Measurements from ENCODE around the gene IER3IP1.
A peak's percentile ranks its signal among the peaks of the same experiment; 100 is the strongest.
"Not testable (repeated sequence)": the region's sequence is repeated elsewhere in the genome, so short reads cannot be mapped to it uniquely, and the experiment has no call there.

Gene IER3IP1

DNA sequence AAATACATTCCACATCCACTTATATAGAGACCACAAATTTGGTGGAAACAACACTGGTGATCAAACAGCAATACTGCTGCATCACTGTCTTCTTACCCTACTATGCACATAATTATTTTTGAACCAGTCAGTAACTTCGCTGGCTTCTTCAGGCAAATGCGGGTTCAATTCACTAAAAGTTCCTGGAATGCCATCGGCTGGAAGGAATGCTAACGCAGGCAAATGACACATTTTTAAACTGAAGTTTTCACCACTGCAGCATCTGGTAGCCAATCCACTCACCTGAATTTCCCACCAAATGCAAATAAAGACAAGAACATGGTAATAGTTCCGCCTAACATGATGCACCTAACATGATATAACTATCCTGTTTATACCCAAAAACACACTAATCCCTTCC lies 15.9 kb downstream of the IER3IP1 start:
- DNase-seq (ENCODE audit: low read depth in 2 of 2) = no peak

DNA sequence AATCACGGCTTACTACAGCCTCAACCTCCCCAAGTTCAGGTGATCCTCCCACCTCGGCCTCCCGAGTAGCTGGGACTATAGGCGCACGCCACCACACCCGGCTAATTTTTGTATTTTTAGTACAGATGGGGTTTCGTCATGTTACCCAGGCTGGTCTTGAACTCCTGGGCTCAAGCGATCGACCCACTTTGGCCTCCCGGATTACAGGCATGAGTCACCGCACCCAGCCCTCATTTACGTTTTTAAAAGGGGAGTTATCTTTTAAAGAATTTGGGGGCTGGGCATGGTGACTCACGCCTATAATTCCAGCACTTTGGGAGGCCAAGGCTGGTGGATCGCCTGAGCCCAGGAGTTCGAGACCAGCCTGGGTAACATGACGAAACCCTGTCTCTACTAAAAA lies 17.8 kb downstream of the IER3IP1 start:
- DNase-seq (ENCODE audit: low read depth in 2 of 2) = not testable (repeated sequence)

GRCh38 chr18:47151439-47151838 lies 24.7 kb downstream of the IER3IP1 start:
- no peak for DNase-seq (ENCODE audit: low read depth in 2 of 2)

DNA sequence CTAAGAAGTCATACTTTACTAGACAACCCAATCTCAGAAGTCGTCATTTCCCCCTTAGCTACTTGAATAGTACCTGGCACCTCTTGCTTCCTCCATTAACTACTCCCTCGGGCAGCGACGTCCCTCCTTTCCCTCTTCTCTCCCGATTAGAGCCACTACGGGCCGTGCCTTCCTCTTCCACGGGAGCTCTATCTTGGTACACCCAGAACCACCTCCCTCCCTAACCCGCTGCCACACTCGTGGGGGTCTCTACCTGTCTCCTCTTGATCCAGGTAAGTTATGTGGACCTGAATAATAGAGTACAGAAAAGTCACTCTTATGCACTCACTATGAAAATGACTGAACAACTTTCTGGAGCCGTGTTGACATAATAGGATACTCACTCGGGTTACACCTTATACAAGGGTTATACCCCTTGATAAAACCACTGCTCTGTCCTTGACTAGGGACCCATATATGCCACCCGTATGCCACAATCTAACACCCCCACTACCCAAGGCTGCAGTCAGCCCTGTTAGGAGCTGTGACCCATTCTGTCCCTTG lies 25.3 kb downstream of the IER3IP1 start:
- no peak for DNase-seq (ENCODE audit: low read depth in 2 of 2)

DNA sequence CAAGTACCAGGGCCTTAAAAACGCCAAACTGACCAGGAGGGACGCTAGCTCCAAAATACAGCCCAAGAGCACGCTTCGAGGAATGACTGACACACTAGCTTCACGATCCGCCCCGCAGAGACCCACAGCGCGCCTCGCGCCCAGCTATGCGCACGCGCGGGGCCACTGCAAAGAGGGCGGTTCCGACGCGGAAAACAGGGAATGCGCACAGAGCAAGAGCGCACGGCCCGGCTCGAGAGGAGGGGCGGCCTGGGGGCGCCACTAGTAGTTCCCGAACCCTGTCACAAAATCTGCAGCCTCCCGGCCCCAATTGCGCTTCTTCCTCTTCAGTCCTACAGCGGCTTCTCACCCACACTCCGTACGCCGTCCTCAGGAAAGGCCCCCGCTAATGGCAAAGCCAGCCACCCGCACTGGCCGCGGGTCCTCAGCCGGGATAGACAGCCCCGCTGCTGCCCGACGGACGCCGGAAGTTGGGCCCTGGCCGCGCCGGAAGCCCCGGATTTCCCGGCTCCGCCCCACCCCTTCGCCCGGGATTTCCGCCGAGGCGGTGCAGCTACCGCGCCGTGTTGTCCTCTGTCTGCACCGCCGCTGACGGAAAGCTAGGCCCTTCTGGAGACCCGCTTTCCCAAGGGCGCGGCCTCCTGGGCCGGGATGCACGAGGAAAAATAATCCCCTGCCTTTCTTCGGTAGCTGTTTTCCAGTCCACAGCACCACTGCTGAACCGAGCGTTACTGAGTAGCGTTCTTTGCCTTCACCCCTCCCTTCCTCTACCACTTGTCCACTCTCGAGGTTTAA lies 25.9 kb downstream of the IER3IP1 start, which contains the start of gene HDHD2:
Gene HDHD2, minus strand, starts transcription at position 472 of the 795 bp plus-strand sequence. CDS start 14,061 bp downstream, outside the sequence.
- peak; percentile 69 to 82 for DNase-seq (ENCODE audit: low read depth in 2 of 2)

DNA sequence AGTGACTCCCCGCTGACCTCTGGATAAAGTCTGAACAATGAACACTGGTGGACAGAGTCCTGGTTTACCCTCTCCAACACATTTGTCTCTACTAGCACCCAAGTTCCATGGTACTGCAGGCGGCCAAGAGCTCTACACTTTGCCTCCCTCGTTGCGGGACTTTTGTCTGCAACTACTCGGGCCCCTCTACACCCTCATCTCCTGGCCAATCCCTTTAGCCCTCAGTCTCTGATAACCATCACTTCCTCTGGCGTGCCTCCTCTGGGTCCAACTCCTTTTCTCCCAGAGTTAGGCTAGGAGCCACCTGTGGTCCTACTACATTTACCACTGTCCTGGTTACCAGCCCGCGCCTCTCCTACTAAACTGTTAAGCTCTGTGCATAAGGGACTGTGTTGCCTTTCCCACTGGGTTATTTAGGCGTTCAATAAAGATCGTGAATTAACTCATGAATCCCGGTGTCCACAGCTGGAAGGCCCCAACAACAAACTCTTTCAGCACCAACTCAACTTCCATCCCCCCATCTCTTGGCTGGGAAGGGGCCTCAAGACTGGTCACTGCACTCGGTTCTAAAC lies 26.6 kb downstream of the IER3IP1 start:
- DNase-seq (ENCODE audit: low read depth in 2 of 2) = no peak

DNA sequence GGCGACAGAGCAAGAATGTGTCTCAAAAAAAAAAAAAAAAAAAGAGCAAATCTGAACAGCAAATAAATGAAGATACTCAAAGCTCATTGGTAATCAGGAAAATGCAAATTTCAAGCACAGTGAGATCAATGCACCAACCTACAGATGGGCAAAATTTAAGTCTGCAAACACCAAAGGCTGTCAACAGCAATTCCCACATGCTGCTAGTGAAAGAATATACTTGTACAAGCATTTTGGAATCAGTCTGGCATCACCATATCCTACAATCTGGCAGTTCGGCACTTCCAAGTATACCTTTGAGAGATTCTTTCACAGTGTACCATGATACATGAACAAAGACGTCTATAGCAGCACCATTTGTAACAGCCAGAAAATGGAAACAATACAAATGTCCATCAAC lies 30.0 kb downstream of the IER3IP1 start:
- DNase-seq (ENCODE audit: low read depth in 2 of 2) = no peak

GRCh38 chr18:47143899-47144485 lies 32.2 kb downstream of the IER3IP1 start:
- no peak for DNase-seq (ENCODE audit: low read depth in 2 of 2)

DNA sequence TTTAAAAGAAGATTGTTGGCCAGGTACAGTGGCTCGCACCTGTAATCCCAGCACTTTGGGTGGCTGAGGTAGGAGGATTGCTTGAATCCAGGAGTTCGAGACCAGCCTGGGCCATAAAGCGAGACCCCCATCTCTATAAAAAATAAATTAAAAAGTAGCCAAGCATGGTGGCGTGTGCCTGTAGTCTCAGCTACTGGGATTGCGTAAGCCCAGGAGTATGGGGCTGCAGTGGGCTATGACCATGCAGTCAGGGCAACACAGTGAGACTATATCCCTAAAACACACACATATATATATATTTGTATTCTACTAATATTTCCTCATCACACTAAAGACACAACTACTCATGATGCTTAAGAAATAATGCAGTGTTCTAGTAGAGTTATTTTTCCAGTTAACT lies 33.0 kb downstream of the IER3IP1 start:
- no peak for DNase-seq (ENCODE audit: low read depth in 2 of 2)

GRCh38 chr18:47141289-47141688 lies 34.9 kb downstream of the IER3IP1 start:
- DNase-seq (ENCODE audit: low read depth in 2 of 2) = no peak

DNA sequence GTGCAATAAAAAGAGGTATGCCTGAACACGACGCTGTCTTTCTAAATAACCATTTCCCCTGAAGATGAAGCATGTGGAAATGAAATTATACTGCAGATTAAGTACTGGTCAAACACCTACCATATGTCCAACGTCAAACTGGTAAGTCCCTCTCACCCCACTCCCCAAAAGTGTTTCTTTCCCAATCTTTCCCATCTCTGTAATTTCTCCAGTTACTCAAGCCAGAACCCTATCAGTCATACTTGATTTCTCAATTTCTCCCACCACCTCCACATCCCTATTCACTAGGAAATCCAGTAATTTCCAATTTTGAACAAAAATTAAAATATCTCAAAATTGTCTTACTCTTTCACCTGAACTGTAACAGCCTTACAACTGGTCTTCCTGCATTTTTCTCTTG lies 55.0 kb downstream of the IER3IP1 start:
- DNase-seq (ENCODE audit: low read depth in 2 of 2) = no peak

DNA sequence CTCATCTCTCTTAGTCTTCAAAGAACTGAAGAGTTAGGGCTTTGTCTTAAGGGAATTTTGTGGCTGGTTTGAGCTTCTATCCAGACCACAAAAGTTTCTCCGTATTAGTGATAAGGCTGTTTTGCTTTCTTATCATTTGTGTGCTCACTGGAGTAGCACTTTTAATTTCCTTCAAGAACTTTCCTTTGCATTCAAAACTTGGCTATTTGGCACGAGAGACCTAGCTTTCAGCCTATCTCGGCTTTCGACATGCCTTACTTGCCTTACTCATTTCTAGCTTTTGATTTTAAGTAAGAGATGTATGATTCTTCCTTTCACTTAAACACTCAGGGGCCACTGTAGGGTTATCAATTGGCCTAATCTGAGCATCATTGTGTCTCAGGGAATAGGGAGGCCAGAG lies 55.7 kb downstream of the IER3IP1 start:
- peak in 1 of 2 donors; percentile 10 for DNase-seq (ENCODE audit: low read depth in 2 of 2)

GRCh38 chr18:47118981-47119380 lies 57.2 kb downstream of the IER3IP1 start:
- no peak for DNase-seq (ENCODE audit: low read depth in 2 of 2)

DNA sequence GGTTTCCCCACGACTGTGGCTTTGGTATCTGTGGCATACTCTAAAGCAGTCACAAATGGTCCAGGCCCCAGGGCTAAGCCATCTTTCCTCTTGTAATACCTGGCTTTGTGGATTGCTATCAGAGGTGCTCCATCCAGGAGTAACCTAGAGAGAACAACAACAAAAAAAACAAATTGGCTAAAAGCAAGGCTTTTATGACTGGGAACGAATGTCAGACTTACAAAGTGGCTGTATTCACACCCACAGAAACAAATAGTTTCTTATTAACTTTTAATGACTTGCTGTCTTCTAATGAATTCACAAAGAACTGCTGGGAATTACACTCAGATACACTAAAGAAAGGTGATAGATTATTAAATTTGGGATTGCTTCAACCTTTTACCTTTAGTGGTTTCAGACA lies 61.0 kb downstream of the IER3IP1 start:
- no peak for DNase-seq (ENCODE audit: low read depth in 2 of 2)

GRCh38 chr18:47113796-47114540 lies 62.2 kb downstream of the IER3IP1 start:
- DNase-seq (ENCODE audit: low read depth in 2 of 2) = no peak

DNA sequence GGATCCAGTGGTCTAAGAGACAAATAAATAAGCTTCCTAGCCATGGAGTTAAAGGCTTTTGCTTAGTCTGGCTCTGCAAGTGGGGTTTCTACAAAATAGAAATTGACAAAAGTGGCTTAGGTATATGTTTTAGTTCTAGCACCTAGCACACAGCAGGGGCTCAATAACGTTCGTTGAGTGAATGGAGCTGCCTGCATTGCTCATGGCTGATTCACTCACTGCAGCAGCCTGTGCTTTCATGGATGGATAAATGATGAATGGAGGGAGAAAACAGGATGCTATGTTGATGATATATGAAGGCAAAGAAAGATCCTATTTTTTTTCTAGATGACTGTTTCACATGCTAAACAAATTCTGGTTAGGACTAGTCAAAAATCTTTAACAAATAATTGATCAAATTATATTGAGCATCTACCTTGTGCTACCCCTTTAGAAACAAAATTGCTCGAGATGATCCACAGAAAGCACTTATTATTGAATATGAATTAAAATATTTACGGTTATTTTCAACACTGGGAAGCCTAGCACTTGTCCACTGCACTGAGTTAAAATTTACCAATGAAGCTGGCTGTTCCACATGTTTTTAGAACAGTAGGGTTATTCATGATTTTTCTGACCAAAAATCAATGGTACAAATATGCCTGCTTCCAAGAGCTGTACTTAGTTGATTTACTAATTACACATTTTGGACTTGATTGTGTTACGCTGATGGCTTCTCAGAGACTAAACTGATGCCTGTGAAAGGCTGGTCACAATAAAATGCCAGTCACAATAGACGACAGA lies 65.5 kb downstream of the IER3IP1 start:
- DNase-seq (ENCODE audit: low read depth in 2 of 2) = no peak

GRCh38 chr18:47109720-47110119 lies 66.4 kb downstream of the IER3IP1 start:
- DNase-seq (ENCODE audit: low read depth in 2 of 2) = no peak

DNA sequence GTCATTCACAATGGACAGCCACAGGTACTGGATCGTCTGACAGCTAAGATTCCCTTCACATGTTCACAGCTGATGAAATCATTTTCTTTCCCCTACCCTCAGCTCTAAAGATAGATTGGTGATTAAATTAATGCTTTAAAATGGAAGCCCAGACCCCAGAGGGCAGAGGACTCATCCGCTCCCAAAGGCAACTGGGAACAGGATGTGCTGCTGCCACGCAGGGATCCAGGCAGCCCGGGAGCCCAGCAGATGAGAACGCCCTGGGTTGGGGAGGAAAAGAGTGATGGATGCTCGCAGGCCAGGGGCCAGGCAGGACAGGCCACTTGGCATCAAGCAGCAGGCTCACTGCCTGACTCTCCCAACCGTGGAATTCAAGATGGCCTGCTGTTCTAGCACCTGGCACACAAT lies 67.2 kb downstream of the IER3IP1 start:
- DNase-seq (ENCODE audit: low read depth in 2 of 2) = no peak

GRCh38 chr18:47108373-47108772 lies 67.8 kb downstream of the IER3IP1 start:
- DNase-seq (ENCODE audit: low read depth in 2 of 2) = no peak

Data from stimulated activated CD4-positive, alpha-beta T cell treated with anti-CD3 and anti-CD28 coated beads, Interleukin-4, amount 100 ng/mL, for 48 hours (primary cell).